ENCODE results near the gene FEM1C.
"Not testable (repeated sequence)": the region's sequence is repeated elsewhere in the genome, so short reads cannot be mapped to it uniquely, and the experiment has no call there.

Gene FEM1C

DNA sequence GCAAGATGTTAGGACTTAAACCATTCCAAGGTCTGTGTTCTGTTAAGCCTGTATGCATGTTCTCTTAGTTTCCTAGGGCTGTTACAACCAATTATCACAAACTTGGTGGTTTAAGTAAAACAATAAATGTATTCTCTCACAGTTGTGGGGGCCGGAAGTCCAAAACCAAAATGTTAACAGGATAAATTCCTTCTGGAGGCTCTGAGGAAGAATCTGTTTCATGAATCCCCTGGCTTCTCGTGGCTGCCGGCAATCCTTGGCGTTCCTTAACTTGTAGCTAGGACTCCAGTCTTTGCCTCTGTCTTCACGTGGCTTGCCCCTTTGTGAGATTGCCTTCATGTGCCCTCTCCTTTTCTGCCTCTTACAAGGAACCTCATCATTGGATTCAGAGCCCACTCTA, 30.4 kb downstream of the FEM1C start:
- DNase-seq = no peak

DNA sequence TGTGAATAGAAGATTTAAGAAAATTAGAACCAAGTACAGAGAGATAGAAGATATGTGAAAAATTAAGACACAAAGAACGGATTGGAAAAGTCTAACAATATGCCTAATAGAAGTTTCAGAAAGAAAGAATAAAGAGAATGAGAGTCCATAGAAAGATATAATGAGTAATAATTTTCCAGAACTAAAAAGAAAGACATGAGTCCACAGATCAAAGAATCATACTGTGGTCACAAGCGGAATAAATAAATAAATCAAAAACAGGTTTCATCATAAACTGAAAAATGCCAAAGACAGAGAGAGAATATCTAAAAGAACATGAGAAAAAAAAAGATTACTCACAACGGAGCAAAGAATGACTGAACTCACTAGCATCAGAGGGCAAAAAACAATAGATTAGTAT, 32.9 kb downstream of the FEM1C start:
- no peak for DNase-seq

DNA sequence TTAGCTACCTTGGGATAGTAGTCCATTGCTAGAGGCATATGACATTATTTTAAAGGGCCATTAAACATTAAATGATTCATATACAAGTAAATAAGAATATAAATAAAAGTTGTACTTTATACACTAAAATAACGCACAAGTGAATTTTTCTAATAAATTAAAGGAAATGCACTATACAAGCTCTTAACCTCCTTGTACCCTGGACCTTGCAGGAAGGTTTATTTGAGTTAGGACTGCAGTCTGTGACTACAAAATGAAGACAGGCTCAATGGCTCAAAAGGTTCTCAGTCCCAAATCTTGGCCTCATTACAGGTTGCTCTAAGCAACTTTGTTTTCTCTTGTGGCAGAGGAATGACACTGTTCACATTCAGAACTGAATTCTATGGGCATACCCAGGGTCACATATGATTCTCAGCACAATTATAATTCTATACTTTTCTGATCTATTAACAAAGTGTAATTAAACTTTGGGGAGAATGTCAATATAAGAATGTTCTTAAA, 34.4 kb downstream of the FEM1C start:
- DNase-seq = no peak

DNA sequence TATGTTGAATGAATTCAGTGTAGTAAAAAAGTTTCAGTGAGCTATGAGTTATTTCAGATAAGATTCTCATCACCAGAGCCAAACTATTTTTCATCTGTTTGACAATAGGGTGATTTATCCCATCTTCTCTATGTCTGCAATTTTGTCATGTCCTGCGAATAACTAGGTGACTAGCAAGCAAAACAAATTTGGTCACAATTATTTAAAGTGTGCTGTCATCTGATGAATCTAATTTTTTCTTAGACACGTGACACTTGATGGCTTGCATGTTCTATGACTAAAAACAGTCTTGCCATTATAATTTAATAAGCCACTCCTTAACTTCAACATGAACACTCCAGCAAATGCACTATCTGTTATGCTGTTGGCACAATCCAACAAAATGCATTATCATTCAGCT, 35.0 kb downstream of the FEM1C start:
- DNase-seq = no peak

DNA sequence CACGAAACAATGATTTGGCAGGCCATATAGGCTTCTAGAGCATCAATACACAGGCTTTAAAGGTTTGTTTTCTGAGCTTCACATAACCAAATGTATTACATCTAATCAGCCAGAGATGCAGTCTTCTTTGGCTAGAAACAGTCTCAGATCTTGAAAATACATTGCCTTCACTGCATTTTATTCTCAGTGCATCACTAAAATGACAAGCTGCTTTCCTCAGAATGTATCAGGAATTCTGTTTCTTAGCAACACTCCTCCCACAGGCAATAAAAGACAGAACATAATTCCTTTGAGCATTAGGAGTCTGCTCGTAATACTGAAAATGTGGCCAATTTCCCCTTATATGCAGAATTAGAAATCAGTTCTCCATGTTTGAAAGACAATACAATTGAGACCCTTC, 36.9 kb downstream of the FEM1C start:
- DNase-seq = no peak

DNA sequence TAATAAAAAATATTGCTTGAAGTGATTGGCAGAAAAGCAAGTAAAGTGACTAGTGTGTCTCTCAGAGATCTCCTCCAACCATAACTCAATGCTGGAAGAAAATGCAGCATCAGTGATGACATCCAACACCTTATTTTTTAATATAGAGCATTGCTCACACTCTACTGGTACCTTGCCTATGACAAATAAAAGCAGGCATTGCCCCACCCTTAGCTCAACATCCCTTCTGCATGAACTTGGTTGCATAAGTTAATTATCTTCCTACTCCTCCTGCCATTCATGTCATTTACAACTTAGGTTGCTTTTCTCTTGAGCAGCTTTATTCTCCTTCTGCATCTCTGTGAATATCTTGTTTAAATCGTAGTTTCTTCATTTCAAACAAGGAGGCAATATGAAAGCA, 41.2 kb downstream of the FEM1C start:
- DNase-seq = no peak

DNA sequence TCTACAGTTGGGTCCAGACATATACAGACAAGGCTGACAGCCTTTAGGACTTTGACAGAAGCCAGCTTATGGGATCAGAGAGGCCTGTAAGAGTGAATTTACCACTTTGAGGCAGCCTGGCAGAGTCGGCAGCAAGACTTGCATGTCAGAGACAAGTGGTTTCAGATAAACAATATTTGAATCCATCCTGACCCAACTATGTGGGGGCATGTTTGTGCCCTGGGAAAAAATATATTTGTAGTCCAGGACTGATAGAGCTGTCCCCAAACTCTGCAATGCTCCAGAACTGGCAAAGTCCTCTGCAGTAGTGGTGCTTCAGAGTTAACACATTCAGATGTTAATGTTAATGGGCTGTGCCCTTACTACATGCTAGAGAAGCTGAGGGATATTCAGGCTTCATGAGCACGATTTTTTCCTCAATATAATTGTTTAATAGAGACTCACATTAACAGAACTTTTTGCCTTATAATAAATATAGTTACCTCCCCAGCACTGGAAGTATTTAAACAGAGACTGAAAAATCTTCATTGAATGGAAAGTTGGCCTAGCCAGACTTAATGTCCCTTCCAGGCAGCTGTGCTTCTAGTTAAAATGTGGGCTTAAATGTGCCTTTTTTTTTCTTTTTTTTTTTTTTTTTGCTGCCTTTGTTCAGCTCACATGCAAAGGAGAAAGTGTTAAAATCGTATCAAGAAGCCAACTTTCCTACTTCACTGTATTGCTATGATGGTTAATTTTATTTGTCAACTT, 42.9 kb downstream of the FEM1C start:
- DNase-seq = no peak

DNA sequence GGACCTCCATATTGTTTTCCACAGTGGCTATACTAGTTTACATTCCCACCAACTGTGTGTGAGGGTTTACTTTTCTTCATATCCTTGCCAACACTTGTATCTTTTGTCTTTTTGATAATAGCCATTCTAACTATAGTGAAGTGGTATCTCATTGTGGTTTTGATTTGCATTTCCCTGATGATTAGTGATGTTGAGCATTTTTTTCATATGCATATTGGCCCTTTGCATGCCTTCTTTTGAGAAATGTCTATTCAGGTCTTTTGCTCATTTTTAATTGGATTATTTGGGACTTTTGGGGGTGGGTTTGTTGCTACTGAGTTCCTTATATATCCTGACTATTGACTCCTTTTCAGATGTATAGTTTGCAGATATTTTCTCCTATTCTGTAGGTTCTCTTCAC, 44.4 kb downstream of the FEM1C start:
- no peak for DNase-seq

DNA sequence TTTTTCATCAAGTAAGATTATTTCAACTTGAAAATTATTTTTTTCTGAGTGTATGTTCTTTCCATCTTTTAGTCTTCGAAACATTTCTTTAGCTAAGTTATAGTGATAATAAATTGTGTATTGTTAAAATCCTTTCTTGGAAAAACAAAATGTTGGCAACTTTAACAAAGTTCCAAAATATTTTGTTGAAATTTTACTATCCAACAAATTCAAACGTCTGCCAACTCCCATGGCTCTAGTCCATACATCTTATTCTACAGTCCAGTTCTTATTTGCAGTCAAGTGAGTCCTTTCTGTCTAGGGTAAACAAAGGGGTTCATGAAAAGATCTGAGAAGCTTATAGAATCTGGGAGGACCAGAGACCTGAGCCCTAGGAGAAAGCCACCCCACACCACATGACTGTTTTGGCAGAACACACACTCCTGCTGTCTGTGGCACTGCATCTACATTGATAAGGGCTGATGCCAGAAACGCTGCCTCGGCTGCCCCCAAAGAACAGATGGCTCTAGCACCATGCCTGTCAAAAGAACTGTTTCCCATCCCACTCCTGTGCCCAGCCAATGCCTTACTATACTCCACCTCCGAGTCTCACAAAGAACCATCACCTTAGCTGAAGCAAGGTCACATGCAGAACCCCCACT, 47.5 kb downstream of the FEM1C start:
- DNase-seq = no peak

DNA sequence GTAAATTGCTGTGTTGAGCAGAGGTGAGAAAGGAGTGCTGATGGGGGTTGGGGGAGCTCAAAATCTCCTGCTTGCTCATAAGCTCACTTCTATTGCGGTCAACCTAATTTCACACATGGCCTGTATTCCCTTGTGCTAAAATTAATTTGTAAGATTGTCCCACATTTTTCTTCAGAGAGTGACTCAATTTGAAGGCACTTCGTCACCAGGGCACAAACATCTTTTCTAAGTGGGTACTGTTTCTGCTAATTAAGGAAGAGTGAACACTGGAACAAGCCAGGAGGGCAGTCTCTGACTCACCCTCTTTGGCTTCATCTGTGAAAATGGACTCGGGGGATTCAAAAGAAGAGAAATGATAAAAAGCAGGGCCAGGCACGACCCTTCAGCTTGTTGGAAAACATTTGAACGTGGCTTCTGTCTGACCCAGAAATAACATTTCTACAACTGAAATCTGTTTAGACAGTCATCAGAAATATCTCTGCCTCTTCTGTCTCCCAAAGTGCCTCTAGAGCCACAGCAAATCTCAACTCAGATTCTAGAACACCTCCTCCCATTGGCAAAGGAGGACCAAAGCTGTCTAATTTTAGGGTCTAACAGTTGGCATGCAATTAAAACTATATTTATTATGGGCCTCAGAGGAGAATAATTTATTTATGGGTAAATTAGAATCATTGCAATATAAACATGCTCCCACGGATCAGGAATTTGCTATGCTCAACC, 49.8 kb downstream of the FEM1C start:
- DNase-seq = no peak

DNA sequence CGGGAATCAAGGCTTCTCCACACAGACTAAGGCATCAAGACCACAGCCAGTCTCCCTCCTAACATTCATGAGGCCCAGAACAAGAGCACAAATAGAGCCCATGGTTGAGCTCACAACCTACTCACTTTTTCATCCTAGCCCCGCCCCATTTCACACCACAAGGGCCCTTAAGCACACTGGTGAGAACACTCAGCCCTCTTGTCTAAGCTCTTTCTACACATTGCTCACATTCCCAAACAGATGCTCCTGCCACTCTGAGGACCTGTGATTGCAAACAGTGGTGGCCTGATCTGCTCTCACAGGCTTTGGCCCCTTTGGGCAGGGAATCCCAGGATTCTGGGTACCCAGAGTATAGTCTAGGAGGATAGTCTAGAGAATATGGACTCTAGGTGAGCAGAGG, 54.0 kb downstream of the FEM1C start:
- no peak for DNase-seq

DNA sequence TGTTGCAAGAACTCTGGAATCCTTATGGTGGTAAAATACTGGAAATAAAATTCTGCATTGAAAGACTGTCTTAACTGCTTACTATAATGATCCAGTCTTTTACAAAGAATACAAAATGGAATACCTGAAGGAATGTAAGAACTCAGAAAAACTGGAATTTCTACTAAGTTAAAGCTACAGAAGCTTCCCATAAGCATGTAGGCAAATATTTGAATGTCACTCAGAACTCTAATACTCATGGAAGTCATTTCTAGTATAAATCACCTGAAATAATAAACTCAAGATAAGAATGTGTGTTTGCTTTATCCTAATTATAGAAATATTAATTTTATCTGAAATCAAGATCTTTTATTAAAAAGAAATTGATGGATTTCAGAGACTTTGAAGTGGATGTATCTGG, 54.8 kb downstream of the FEM1C start:
- no peak for DNase-seq

DNA sequence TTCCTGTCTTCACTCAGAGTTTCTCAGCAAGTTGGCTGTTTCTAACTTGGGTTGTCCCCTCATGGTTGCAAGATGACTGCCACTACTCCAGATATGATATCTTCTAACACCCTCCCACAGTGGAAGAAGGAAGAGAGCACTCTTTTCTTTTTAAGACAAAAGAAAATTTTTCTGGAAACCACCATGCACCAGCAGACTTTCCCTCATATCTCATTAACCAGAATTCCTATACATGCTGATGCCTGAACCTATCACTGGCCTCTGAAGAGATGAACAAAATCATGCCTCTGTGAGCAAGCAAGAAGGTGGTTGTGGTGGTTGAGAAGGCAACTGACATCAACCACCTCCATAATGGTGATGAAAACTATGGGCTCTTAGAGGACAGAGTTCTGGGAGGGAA, 56.8 kb downstream of the FEM1C start:
- DNase-seq = no peak

DNA sequence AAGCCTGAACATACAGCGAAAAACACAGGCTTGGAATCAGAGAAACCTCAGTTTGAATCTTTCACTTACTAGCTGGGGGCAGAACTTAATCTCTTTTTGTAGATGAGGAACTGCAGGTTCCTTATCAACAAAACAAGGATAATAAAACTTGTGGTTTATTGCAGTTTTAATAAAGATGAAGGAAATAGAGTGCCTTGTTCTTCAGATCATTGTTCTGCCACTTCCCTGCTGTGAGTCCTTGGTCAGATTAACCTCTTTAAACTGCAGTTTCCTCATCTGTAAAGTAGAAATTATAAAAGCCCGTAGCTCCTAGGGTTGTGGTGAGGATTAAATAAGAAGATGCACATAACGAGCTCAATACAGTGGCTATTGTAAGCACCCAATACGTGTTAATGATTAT, 57.4 kb downstream of the FEM1C start:
- DNase-seq = no peak

DNA sequence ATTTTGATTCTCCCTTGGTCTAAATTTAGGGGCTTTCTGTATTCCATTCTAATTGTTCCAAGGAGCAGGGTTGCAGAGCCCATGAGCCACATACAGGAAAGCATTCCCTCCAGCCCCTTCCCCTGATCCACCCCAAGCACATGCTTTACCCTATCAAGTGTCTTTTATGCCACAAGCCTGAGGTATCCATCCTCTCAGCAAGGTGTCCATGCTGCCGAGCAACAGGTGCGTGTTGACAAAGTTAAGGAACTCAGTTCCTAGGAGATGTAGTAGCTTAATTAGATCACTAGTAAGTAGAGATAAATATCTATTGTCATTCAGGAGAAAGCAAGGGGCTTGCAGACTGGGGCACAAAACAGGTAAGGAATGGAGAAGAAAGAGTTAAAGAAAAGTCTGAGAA, 57.8 kb downstream of the FEM1C start:
- DNase-seq = no peak

DNA sequence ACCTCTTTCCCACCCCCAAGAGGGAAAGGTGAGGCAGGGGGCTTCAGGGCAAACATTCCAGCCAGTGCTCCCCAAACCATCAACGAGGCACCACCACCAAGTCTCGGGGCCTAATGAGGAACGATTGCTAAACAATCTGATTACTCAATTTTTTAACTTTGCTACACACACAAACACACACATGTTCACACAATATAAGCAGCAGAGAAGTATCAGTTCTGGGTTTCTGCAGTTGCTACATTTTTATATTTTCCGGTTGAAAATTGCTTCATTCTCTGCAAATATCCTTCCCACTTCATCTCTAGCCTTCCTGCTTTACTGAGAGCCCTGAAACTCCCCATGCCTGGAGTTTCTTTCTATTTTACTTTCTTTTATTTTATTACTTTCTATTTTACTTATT, 60.2 kb downstream of the FEM1C start:
- DNase-seq = no peak

DNA sequence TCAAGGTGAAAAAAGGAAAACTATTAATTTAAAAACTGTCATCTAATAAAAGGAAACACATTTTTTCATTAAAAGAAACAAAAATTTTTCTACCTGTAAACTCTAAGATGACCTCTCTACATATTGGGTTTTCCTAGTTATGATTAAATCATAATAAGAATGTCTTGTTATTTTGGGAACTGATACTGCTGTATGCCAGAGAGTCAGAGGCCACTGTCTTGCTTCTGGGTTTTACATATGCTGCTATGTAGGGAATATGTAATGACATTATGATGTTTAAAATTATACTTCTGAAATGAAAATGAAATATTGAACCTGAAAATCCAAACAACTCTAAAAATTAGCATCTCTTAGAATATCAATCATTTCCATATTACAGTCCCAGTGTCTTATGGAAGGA, 63.7 kb downstream of the FEM1C start:
- no peak for DNase-seq

DNA sequence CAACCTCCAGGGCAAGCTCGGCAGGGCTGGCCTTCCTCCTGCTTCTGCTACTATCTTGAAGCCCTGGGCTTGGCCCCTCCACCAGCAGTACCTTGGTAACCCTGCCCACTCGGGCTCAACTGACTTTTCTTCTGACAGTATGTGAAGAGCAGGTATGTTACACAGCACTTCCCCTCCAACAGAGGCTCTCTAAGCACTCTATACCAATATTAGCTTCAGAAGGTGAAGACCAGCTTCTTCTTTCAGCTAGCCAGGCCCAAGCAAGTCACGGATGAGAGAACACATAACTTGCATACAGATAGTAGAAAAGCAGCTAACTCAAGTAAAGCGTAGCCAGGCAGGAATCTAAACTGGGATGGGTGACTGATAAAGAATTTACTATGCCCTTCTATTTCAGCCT, 64.3 kb downstream of the FEM1C start:
- DNase-seq = no peak

DNA sequence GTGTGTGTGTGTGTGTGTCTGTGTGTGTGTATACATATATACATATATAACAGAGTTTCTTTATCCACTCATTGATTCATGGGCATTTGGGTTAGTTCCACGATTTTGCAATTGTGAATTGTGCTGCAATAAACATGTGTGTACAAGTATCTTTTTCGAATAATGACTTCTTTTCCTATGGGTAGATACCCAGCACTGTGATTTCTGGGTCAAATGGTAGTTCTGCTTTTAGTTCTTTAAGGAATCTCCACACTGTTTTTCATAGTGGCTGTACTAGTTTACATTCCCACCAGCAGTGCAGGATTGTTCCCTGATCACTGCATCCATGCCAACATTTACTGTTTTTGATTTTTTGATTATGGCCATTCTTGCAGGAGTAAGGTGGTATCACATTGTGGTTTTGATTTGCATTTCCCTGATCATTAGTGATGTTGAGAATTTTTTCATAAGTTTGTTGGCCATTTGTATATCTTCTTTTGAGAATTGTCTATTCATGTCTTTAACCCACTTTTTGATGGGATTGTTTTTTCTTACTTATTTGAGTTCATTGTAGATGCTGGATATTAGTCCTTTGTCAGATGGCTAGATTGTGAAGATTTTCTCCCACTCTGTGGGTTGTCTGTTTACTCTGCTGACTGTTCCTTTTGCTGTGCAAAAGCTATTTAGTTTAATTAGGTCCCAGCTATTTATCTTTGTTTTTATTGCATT, 65.3 kb downstream of the FEM1C start:
- not testable (repeated sequence) for DNase-seq

DNA sequence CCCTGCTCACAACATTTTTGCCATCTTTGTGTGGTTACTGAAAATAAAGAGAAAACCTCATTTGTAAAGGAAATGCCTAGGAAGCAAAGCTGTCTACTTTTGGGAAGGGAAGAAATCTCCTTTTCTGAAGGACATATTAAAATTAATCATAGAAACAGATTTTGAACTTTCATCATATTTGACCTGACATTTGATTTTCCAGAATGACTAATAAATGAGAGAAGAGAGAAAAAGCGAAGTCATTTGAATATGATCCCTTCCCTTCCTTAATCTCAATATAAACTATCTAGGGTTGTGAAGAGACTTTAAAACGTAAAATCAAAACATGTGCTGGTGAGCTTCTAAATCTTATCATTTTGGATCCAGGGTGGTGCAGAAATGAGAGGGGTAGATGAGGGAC, 66.3 kb downstream of the FEM1C start:
- DNase-seq = no peak

DNA sequence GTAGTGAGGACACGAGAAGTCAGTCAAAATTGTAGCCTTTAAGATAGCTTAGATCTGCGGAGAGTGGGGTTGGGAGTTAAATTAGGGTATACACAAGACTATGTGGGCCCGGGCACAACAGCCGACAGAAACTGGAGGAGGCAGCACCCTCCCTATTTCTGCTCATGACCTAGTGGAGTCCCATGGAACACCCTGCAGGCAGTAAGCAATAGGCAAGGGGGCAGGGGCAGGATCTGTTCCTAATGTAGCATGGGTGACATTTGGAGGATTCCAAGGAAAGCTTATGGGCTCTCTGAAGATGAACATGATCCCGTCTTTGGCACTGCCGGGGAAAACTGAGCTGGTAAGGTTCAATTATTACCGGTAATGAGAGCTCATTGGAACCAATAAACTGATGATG, 67.0 kb downstream of the FEM1C start:
- DNase-seq = no peak

DNA sequence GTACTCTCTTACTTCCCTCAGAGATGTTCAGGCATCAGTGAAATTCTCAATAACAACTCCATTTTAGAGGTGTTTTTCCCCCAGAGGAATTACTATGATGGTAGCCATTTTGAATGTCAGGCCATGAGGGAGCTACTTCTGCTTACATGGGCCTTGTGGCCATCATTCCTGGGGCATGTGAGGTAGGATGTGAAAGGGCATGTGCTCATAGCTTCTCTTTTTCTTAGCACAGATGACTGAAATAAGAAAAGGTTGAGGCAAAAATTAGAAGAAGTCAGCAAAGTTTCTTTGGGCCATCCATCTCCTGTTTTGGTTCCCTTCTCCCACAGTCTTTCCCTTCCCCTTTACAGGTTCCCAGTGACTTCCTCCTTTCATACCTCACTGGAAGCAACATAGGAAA, 68.8 kb downstream of the FEM1C start:
- no peak for DNase-seq

DNA sequence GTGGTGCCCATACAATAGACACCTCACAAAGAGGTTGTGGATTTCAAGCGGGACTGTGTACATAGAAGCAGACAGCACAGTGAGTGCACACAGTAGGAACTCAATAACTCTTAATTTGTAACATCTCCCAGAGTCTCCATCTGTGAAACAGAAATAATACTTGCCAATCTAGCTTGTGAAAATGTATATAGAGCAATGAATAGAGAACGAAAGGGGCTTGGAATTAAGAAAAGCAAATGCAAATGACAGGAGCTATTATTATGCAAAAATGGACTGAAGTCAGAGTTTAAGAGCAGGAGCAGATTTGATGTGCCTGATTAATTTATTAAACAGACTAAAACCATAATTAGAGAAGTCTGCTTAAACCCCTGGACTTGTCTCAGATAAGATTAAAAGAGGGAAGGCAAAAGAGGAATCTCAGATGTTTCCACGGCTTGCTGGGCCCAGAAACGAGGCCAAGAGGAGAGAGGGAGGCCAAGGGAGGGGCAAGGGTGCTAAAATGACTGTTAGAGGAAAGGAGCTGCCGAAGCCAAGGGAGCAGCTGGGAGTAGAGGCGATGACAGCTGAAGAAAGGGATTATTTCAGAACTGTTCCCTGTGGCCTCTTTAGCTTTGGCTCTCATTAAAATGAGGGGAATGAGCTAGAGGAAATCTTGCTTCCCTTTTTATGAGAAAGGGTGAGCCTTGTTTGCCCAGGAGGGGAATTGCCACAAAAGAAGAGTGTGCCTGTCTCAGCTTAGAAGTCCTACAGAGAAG, 72.1 kb downstream of the FEM1C start:
- no peak for DNase-seq
